Calu3 (cell line): ENCODE measurements around the gene MAD1L1. TPM values are rescaled to one million over a fixed set of nuclear protein-coding genes. Genes with fewer than 3 reads are reported as not detected.

Experiments used
- BruUV-seq: library from RNA; stranded (reverse); fragments of 400-500 nt; replicated peaks from 2 replicates; lab custom pipeline; 2021; lab: Mats Ljungman, UMichigan
- CTCF ChIA-PET: fragments of 300-600 bp; sonication (Branson Sonifier 250); formaldehyde crosslinking; loops from one replicate; lab custom pipeline; 2022; ENCODE audit warnings: antibody characterized with exemption; lab: Charles Lee
- DNase-seq: peaks from one replicate; pipeline ENCODE4 v3.0.0; 2022
- H3K27ac Mint-ChIP-seq: one replicate; pipeline ENCODE4 v1.8.0; 2022; ENCODE audit warnings: mixed read lengths; ENCODE audit not compliant: unreplicated experiment
- H3K27me3 Mint-ChIP-seq: one replicate; pipeline ENCODE4 v1.8.0; 2022; ENCODE audit warnings: mixed read lengths; ENCODE audit not compliant: unreplicated experiment
- H3K36me3 Mint-ChIP-seq: one replicate; pipeline ENCODE4 v1.8.0; 2022; ENCODE audit warnings: mild to moderate bottlenecking, moderate library complexity, mixed read lengths; ENCODE audit not compliant: insufficient read depth, unreplicated experiment
- H3K4me1 Mint-ChIP-seq: one replicate; pipeline ENCODE4 v1.8.0; 2022; ENCODE audit warnings: mild to moderate bottlenecking, low read depth, mixed read lengths; ENCODE audit not compliant: unreplicated experiment
- H3K4me3 Mint-ChIP-seq: one replicate; pipeline ENCODE4 v1.8.0; 2022; ENCODE audit warnings: mild to moderate bottlenecking, low read depth, moderate library complexity, mixed read lengths; ENCODE audit not compliant: unreplicated experiment
- H3K9me3 Mint-ChIP-seq: one replicate; pipeline ENCODE4 v1.8.0; 2022; ENCODE audit warnings: low read depth, mixed read lengths; ENCODE audit not compliant: unreplicated experiment
- CTCF ChIP-seq: fragments of 200-600 bp; IDR thresholded peaks from one replicate; pipeline ENCODE4 v1.8.0; 2022; ENCODE audit warnings: antibody characterized with exemption; ENCODE audit not compliant: unreplicated experiment
- intact Hi-C: fragments of 100-400 bp; cut with micrococcal nuclease; formaldehyde crosslinking; loops from one replicate; pipeline ENCODE4 v1.10.0; 2022; ENCODE audit not compliant: unreplicated experiment
- total RNA-seq: library from RNA; stranded (reverse); gene quantifications from 2 replicates; pipeline ENCODE4 v1.2.3, GENCODE V29; 2022

MAD1L1 gene
- total RNA-seq, 1 experiment from 2014 or later = 86.0 TPM

GRCh38 chr7:1867370-1868260 is 365.1 kb downstream of the MAD1L1 start:
- Mint-ChIP-seq H3K4me1 (no peaks in the 10 kb centered on the region), H3K9me3 (peaks cover under 1% of the 10 kb centered on the region), H3K27ac (no peak overlapping the region), H3K36me3 (peaks cover 13% of the 10 kb centered on the region), H3K4me3 (no peak overlapping the region), H3K27me3 (no peaks in the 10 kb centered on the region)
- no peak for TF ChIP-seq CTCF
- CTCF ChIA-PET = interaction anchor here (0.6 to 0.8 kb wide), 2 partner anchors 15 to 699 kb away, joined by 3 to 4 read pairs; no protein-coding TSS in a partner anchor
- intact Hi-C loops = no loop called here
- BruUV-seq = no TSS peak
- DNase-seq = no peak

- H3K27ac Mint-ChIP-seq = no peak overlapping the region
- no peak for TF ChIP-seq CTCF
- no peaks in the 10 kb centered on the region for H3K9me3 Mint-ChIP-seq
- BruUV-seq = no TSS peak
- intact Hi-C loops = no loop called here
- no peak overlapping the region for H3K4me3 Mint-ChIP-seq
- H3K4me1 Mint-ChIP-seq = no peaks in the 10 kb centered on the region
- H3K27me3 Mint-ChIP-seq = no peaks in the 10 kb centered on the region
- CTCF ChIA-PET = interaction anchor here (0.8 kb wide), 1 partner anchor 16 kb away, joined by 3 read pairs; no protein-coding TSS in a partner anchor
- no peak for DNase-seq
- H3K36me3 Mint-ChIP-seq = peaks cover 9% of the 10 kb centered on the region
Observed at GRCh38 chr7:1866601-1867000, 366.1 kb downstream of the MAD1L1 start.

GRCh38 chr7:1865571-1866255 is 367.0 kb downstream of the MAD1L1 start:
- H3K36me3 Mint-ChIP-seq = peaks cover 4% of the 10 kb centered on the region
- H3K27ac Mint-ChIP-seq = no peak overlapping the region

More at GRCh38 chr7:1865571-1866255, 367.0 kb downstream of the MAD1L1 start:
- no peak for DNase-seq
- Mint-ChIP-seq H3K4me1 (no peaks in the 10 kb centered on the region), H3K27me3 (no peaks in the 10 kb centered on the region), H3K4me3 (no peak overlapping the region), H3K9me3 (no peaks in the 10 kb centered on the region)
- intact Hi-C loops = no loop called here
- CTCF ChIA-PET = interaction anchor here (0.9 kb wide), 1 partner anchor 14 kb away, joined by 4 read pairs; no protein-coding TSS in a partner anchor
- no TSS peak for BruUV-seq
- no peak for TF ChIP-seq CTCF
